HG03095 (cell line): ENCODE data around the gene EEFSEC.

Experiments
- ATAC-seq: cut with Tn5 transposase; IDR thresholded peaks from one replicate; pipeline ENCODE4 v1.9.1; 2021; ENCODE audit warnings: moderate library complexity; ENCODE audit not compliant: unreplicated experiment

Gene EEFSEC

GRCh38 chr3:128345196-128345595, 191.9 kb downstream of the EEFSEC start:
- no peak for ATAC-seq

- ATAC-seq = no peak
Observed at GRCh38 chr3:128346562-128346961, 193.3 kb downstream of the EEFSEC start.

GRCh38 chr3:128347282-128347681, 194.0 kb downstream of the EEFSEC start:
- ATAC-seq = no peak

GRCh38 chr3:128348075-128348474, 194.8 kb downstream of the EEFSEC start:
- no peak for ATAC-seq

GRCh38 chr3:128348805-128349531, 195.7 kb downstream of the EEFSEC start:
- no peak for ATAC-seq

- ATAC-seq = no peak
Observed at GRCh38 chr3:128349963-128350599, 196.8 kb downstream of the EEFSEC start.

GRCh38 chr3:128351546-128351945, 198.3 kb downstream of the EEFSEC start:
- no peak for ATAC-seq

- ATAC-seq = no peak
Observed at GRCh38 chr3:128352326-128352725, 199.0 kb downstream of the EEFSEC start.

GRCh38 chr3:128353361-128353965, 200.2 kb downstream of the EEFSEC start:
- no peak for ATAC-seq

- ATAC-seq = no peak
Observed at GRCh38 chr3:128353991-128354687, 200.9 kb downstream of the EEFSEC start.

GRCh38 chr3:128354788-128355542, 201.7 kb downstream of the EEFSEC start:
- no peak for ATAC-seq

- no peak for ATAC-seq
Observed at GRCh38 chr3:128355543-128355919, 202.2 kb downstream of the EEFSEC start.

GRCh38 chr3:128356822-128357221, 203.5 kb downstream of the EEFSEC start:
- no peak for ATAC-seq

GRCh38 chr3:128357538-128357937, 204.3 kb downstream of the EEFSEC start:
- no peak for ATAC-seq

- no peak for ATAC-seq
Observed at GRCh38 chr3:128358156-128358895, 205.0 kb downstream of the EEFSEC start.

GRCh38 chr3:128359060-128359664, 205.9 kb downstream of the EEFSEC start:
- no peak for ATAC-seq

GRCh38 chr3:128359846-128360642, 206.8 kb downstream of the EEFSEC start:
- no peak for ATAC-seq

GRCh38 chr3:128360705-128361271, 207.5 kb downstream of the EEFSEC start:
- no peak for ATAC-seq
